ENCODE results near the gene PRR33.

DNA sequence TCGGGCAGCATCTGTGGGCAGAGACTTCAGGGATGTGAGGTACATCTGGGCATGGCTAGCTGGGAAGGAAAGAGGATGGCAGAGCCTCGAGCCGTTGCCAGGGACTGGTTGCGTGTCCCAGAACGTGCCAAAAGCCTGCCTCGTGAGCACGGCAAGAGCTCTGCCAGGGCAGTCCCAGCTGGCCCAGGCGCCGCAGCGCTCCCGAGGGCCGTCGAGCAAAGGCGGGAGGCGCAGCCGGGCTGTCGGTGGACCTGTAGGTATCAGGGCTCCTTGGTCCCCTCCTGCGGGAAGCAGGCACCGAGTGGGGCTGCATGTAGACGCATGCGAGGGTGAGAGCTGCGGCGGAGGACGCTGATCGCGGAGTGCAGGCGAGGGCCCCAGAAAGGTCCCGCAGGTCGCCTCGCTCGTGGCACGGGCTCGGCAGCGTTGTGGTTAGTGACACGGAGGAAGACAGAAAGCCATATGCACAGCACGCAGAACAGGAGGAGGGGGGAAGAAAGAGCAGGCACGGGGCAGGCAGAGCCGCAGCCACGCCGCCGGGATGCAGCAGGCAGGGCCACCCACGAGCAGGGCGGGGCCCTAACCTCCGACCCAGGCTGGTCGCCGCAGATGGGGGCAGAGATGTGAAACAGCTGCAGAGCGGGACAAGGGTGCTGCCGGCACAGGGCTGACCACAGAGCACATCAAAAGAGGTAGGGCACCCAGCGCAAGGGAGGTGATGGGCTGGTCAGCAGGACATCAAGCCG lies 20.8 kb downstream of the PRR33 start:
- no peak for TF ChIP-seq CTCF (conservative IDR thresholded peaks at IDR 0.05)
- TF ChIP-seq ZFX (IDR thresholded peaks at IDR 0.05), result no peak
